Neural progenitor cell (in vitro differentiated cells): ENCODE data around the gene PRG2.

Source experiments
- EZH2 ChIP-seq: fragments of 200-600 bp; sonication (generic); IDR thresholded peaks from 2 replicates; pipeline ENCODE4 v1.6.1; 2017; ENCODE audit warnings: antibody characterized with exemption, mild to moderate bottlenecking, moderate library complexity
- TF ChIP-seq, protein P1 (sequence below): fragments of 200-600 bp; sonication (generic); IDR thresholded peaks from 2 replicates; pipeline ENCODE4 v1.5.1; 2017; ENCODE audit warnings: antibody characterized with exemption, mild to moderate bottlenecking

DNA sequence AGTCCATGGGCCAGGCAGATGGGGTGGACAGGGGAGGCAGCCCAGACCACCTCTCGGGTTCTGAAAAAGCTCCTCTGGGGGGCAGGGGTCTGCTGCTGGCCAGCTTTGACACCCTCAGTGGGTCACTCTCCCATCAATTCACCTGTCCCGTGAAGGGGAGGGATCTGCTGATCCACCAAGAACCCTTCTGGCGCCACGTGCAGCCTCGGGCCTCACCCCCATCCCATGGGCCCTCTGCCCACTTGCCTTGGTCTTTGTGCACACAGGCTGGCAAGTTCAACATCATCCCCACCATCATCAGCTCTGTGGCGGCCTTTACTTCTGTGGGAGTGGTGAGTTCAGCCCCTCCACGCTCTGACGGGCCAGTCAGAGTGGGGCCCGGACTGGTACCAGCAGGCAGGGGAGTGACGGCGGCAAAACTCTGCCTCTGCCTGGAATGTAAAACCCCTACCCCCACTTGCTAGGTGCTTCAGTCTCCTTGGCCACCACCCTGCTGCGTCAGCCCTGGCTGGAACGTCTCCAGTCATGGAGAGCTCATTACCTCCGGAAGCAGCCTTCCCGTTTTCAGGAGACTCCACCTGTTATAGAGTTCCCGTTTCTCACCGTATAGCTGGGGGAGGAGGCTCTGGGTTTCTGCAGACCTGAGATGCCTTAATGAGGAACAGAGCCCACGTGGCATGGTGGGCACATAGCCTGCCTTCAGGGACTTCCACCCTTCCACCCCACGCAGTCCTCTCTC lies 22.2 kb downstream of the PRG2 start:
- TF ChIP-seq, protein P1, sequence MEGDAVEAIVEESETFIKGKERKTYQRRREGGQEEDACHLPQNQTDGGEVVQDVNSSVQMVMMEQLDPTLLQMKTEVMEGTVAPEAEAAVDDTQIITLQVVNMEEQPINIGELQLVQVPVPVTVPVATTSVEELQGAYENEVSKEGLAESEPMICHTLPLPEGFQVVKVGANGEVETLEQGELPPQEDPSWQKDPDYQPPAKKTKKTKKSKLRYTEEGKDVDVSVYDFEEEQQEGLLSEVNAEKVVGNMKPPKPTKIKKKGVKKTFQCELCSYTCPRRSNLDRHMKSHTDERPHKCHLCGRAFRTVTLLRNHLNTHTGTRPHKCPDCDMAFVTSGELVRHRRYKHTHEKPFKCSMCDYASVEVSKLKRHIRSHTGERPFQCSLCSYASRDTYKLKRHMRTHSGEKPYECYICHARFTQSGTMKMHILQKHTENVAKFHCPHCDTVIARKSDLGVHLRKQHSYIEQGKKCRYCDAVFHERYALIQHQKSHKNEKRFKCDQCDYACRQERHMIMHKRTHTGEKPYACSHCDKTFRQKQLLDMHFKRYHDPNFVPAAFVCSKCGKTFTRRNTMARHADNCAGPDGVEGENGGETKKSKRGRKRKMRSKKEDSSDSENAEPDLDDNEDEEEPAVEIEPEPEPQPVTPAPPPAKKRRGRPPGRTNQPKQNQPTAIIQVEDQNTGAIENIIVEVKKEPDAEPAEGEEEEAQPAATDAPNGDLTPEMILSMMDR = no peak
- TF ChIP-seq EZH2 = no peak
